Measurements from ENCODE around the gene LTB4R.
A peak's percentile ranks its signal among the peaks of the same experiment; 100 is the strongest.

LTB4R gene

DNA sequence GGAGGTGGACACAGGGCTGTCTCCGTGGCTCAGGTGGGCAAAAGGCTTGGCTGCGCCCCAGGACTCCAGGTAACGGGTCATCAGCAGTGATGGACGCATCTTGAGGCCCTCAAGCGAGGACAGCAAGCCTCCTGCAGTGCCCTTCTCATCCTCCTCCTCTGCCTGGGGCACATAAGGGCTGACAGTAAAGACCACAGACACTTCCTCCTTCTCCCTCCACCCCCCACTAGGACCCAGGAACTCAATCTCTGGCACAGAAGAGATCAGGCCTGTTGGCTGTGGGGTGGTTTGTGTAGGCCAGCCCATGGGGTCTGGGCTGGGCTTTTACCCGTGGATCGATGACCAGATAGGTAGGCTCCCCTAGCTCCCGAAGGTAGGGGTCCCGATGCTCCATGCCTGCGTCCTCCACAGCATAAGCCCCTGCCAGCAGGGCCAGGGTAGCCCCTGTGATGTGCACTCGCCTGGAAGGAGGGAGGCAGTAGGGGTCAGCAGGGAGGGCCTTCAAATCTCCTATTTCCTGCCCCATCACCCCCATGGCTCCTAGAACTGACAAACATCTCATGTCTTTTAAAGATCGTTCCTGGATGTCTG is 17.9 kb downstream of the LTB4R start:
- peaks cover 13 to 31% of the 10 kb centered on the region in 2 donors for H3K4me1 ChIP-seq (ENCODE audit: control insufficient read depth in 1 of 2, insufficient read depth in 2 of 2, low read length in 2 of 2)
- no peaks in the 10 kb centered on the region for H3K27me3 ChIP-seq (ENCODE audit: low read depth, low read length)
- H3K27ac ChIP-seq (ENCODE audit: low read length) = no peak overlapping the region
- no peak overlapping the region for H3K4me3 ChIP-seq (ENCODE audit: low read depth in 1 of 2, low read length in 2 of 2)
- H3K36me3 ChIP-seq (ENCODE audit: control insufficient read depth in 1 of 2, insufficient read depth in 2 of 2, low read length in 2 of 2) = no peaks in the 10 kb centered on the region
- H3K9me3 ChIP-seq (ENCODE audit: control insufficient read depth in 1 of 2, low read length in 2 of 2) = no peaks in the 10 kb centered on the region

GRCh38 chr14:24329736-24330135 is 18.4 kb downstream of the LTB4R start:
- H3K27ac ChIP-seq (ENCODE audit: low read length) = no peak overlapping the region

DNA sequence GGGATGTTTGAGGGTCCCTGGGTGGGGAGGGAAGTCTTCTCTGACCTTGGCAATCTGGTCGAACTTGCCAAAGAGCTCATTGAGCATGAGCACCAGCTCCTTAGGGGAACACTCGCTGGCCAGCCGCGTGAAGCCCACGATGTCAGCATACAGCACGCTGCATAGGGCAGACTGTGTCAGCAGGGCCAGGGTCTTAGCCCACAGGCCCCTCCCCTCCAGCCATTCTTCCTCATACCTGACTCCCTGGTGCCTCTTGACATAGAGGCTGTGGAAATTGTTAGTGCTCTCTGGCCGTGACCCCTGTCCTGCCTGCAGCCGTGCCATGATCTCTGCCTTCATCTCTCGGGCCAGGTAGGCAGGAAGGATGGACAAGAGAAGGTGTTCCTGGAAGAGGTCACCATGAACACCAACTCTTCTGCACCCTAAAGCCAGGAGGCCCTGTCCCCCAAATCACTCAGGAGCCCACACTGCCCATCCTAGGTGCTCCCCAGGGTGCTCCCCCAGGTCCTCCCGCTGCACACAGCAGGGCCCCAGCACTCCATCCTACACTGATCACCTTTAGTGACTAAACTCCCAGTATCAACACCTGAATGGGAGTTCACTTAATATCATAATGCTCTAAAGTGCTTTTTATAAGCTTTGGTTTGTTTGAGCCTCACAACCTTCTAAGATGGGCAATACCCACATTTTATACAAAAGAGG is 19.8 kb downstream of the LTB4R start:
- no peaks in the 10 kb centered on the region for H3K27me3 ChIP-seq (ENCODE audit: low read depth, low read length)

More at GRCh38 chr14:24329736-24330135, 18.4 kb downstream of the LTB4R start:
- Histone ChIP-seq H3K9me3 (ENCODE audit: control insufficient read depth in 1 of 2, low read length in 2 of 2) (no peaks in the 10 kb centered on the region), H3K4me1 (ENCODE audit: control insufficient read depth in 1 of 2, insufficient read depth in 2 of 2, low read length in 2 of 2) (peaks cover 15 to 36% of the 10 kb centered on the region in 2 donors), H3K4me3 (ENCODE audit: low read depth in 1 of 2, low read length in 2 of 2) (no peak overlapping the region), H3K27me3 (ENCODE audit: low read depth, low read length) (no peaks in the 10 kb centered on the region), H3K36me3 (ENCODE audit: control insufficient read depth in 1 of 2, insufficient read depth in 2 of 2, low read length in 2 of 2) (no peaks in the 10 kb centered on the region)

DNA sequence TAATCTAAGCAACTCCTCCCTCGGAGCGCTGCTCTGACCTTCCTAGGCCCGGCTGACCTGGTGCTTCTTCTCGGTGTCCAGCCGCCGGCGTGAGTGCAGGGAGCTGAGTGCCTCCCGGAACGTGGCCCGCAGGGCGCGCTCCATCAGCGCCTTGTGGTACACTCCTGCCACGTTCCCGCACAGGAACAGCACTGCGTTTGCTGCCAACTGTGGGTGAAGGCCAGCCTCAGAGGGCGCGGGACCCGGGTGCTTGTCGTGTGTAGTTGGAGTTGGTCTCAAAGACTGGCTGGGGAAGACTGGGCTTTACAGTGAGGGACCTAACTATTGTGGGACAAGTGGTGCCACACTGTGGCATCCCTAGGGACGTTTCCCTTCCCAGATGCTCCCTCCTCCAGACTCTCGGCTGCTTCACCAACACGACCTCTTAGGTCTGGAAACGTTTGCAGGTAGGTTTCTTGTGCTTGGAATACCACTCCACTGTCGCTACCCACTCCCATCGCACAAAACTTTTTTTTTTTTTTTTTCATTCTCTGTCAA is 20.5 kb downstream of the LTB4R start:
- Histone ChIP-seq H3K4me3 (ENCODE audit: low read depth in 1 of 2, low read length in 2 of 2) (peak overlapping the region in 1 of 2 donors; percentile 60), H3K4me1 (ENCODE audit: control insufficient read depth in 1 of 2, insufficient read depth in 2 of 2, low read length in 2 of 2) (peaks cover 15 to 41% of the 10 kb centered on the region in 2 donors), H3K27ac (ENCODE audit: low read length) (no peak overlapping the region), H3K36me3 (ENCODE audit: control insufficient read depth in 1 of 2, insufficient read depth in 2 of 2, low read length in 2 of 2) (no peaks in the 10 kb centered on the region), H3K27me3 (ENCODE audit: low read depth, low read length) (no peaks in the 10 kb centered on the region), H3K9me3 (ENCODE audit: control insufficient read depth in 1 of 2, low read length in 2 of 2) (no peaks in the 10 kb centered on the region)

More for the DNA sequence above, 19.8 kb downstream of the LTB4R start:
- no peaks in the 10 kb centered on the region for H3K9me3 ChIP-seq (ENCODE audit: control insufficient read depth in 1 of 2, low read length in 2 of 2)
- H3K4me3 ChIP-seq (ENCODE audit: low read depth in 1 of 2, low read length in 2 of 2) = no peak overlapping the region
- no peaks in the 10 kb centered on the region for H3K36me3 ChIP-seq (ENCODE audit: control insufficient read depth in 1 of 2, insufficient read depth in 2 of 2, low read length in 2 of 2)
- H3K27ac ChIP-seq (ENCODE audit: low read length) = no peak overlapping the region
- peaks cover 15 to 41% of the 10 kb centered on the region in 2 donors for H3K4me1 ChIP-seq (ENCODE audit: control insufficient read depth in 1 of 2, insufficient read depth in 2 of 2, low read length in 2 of 2)

DNA sequence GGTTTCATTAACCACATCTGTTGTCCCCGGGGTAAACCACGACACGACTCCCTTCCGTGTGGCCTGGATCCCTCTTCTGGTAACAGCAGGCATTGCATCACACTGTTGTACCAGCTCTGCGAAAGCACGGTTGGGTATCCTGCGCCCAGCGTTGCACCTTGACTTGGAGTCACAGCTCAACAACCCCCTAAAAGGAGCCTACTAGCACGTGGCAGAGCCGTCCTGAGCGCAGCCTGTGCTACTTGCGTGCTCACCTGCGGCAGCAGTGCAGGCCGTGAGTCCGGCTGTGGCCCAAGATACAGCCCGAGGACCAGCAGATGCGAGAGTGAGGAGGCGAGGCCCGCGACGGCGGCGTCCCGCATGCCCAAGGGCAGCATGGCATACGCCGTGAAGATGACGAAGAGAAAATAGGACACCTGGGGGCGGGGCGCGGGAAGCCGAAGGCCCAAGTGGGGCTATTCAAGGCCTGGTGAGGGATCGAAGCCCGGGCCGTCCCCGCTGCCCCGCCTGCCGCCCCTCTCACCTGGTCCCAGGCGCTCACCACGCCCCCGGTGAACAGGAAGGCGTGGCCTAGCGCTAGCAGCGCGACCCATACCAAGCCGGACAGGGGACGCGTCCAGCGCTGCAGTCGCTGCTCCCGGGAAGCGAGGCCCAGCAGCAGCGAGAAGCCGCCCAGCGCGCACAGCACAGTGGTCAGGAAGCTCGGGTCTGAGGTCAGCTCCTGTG is 21.1 kb downstream of the LTB4R start:
- peaks cover 15 to 37% of the 10 kb centered on the region in 2 donors for H3K4me1 ChIP-seq (ENCODE audit: control insufficient read depth in 1 of 2, insufficient read depth in 2 of 2, low read length in 2 of 2)

DNA sequence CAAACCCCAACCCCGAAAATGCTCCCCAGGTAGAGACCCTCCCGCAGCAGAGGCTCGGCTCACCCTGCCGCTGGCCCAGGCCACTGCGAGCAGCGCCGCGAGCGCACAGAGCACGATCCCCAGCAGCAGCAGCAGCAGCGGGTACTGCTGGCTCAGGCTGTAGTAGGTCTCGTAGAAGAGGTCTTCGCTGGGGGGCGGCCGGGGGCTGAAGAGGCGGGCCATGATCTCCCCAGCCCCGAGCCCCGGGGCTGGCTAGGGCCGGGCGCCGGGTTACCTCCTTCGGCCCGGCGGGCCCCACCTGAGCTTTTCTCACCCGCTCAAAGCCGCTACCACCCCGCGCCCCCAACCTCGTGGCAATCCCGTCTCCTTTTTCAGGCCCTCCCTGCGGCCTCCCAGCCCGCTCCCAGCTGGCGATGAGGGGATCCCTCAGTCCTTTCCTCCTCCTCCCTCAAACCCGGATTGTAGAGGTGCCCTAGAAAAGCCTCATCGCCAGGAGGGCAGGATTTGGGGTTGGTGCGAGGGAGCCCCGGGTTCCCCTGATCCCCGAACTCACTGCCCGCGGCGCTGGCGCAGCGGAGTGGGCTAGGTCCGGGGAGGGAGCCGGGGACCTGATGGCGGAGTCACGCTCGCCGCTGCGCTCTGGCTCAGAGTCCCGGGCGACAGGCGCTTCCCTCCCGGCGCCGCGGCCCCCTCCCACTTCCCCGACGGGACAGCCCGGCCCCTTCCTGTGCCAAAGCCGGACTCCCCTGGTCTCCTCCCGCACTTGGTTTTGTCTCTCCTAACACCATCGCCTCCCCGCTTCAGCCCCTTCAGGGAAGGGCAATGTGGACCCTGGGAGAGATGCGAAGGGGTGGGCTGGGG is 23.4 kb downstream of the LTB4R start, which contains the start of gene ADCY4:
Gene ADCY4, minus strand, starts transcription at position 641 of the 861 bp plus-strand sequence. Its CDS starts 419 bp downstream, at position 222.
- Histone ChIP-seq H3K36me3 (ENCODE audit: control insufficient read depth in 1 of 2, insufficient read depth in 2 of 2, low read length in 2 of 2) (no peaks in the 10 kb centered on the region), H3K4me3 (ENCODE audit: low read depth in 1 of 2, low read length in 2 of 2) (peak within 1 kb of the TSS; percentile 47 to 51), H3K27me3 (ENCODE audit: low read depth, low read length) (no peaks in the 10 kb centered on the region), H3K9me3 (ENCODE audit: control insufficient read depth in 1 of 2, low read length in 2 of 2) (no peaks in the 10 kb centered on the region), H3K27ac (ENCODE audit: low read length) (no peak within 1 kb of the TSS), H3K4me1 (ENCODE audit: control insufficient read depth in 1 of 2, insufficient read depth in 2 of 2, low read length in 2 of 2) (peaks cover 11 to 40% of the 10 kb centered on the region in 2 donors)

More for the DNA sequence above, 21.1 kb downstream of the LTB4R start:
- no peak overlapping the region for H3K27ac ChIP-seq (ENCODE audit: low read length)
- no peaks in the 10 kb centered on the region for H3K36me3 ChIP-seq (ENCODE audit: control insufficient read depth in 1 of 2, insufficient read depth in 2 of 2, low read length in 2 of 2)
- peak overlapping the region; percentile 52 to 60 for H3K4me3 ChIP-seq (ENCODE audit: low read depth in 1 of 2, low read length in 2 of 2)
- H3K27me3 ChIP-seq (ENCODE audit: low read depth, low read length) = no peaks in the 10 kb centered on the region
- no peaks in the 10 kb centered on the region for H3K9me3 ChIP-seq (ENCODE audit: control insufficient read depth in 1 of 2, low read length in 2 of 2)

GRCh38 chr14:24335461-24336171 is 24.3 kb downstream of the LTB4R start:
- no peak overlapping the region for H3K27ac ChIP-seq (ENCODE audit: low read length)
- no peaks in the 10 kb centered on the region for H3K36me3 ChIP-seq (ENCODE audit: control insufficient read depth in 1 of 2, insufficient read depth in 2 of 2, low read length in 2 of 2)
- no peaks in the 10 kb centered on the region for H3K27me3 ChIP-seq (ENCODE audit: low read depth, low read length)
- H3K9me3 ChIP-seq (ENCODE audit: control insufficient read depth in 1 of 2, low read length in 2 of 2) = no peaks in the 10 kb centered on the region
- H3K4me1 ChIP-seq (ENCODE audit: control insufficient read depth in 1 of 2, insufficient read depth in 2 of 2, low read length in 2 of 2) = peaks cover 11 to 40% of the 10 kb centered on the region in 2 donors
- no peak overlapping the region for H3K4me3 ChIP-seq (ENCODE audit: low read depth in 1 of 2, low read length in 2 of 2)

GRCh38 chr14:24337144-24337823 is 26.0 kb downstream of the LTB4R start:
- peaks cover 8 to 33% of the 10 kb centered on the region in 2 donors for H3K4me1 ChIP-seq (ENCODE audit: control insufficient read depth in 1 of 2, insufficient read depth in 2 of 2, low read length in 2 of 2)
- H3K27me3 ChIP-seq (ENCODE audit: low read depth, low read length) = no peaks in the 10 kb centered on the region
- no peak overlapping the region for H3K27ac ChIP-seq (ENCODE audit: low read length)

DNA sequence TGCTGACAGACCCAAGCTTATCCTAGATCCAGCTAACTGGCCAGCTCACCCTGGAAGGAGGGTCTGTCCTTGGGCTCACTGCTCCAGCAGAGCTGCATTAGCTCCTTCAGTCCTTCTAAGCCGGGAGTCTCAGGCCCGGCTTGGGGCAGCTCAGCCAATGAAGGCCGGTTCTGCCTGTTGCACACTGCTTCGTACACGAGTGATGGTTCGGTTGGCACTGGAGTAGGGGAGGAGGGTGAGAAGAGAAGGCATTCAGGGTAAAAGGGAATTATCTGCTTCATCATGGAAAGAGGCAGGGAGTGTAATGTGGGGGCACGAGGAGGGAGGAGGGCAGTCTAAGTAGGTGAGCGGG is 26.5 kb downstream of the LTB4R start:
- no peak overlapping the region for H3K27ac ChIP-seq (ENCODE audit: low read length)
- no peaks in the 10 kb centered on the region for H3K36me3 ChIP-seq (ENCODE audit: control insufficient read depth in 1 of 2, insufficient read depth in 2 of 2, low read length in 2 of 2)
- H3K4me1 ChIP-seq (ENCODE audit: control insufficient read depth in 1 of 2, insufficient read depth in 2 of 2, low read length in 2 of 2) = peaks cover 6 to 28% of the 10 kb centered on the region in 2 donors
- no peak overlapping the region for H3K4me3 ChIP-seq (ENCODE audit: low read depth in 1 of 2, low read length in 2 of 2)
- H3K27me3 ChIP-seq (ENCODE audit: low read depth, low read length) = no peaks in the 10 kb centered on the region
- H3K9me3 ChIP-seq (ENCODE audit: control insufficient read depth in 1 of 2, low read length in 2 of 2) = no peaks in the 10 kb centered on the region

More at GRCh38 chr14:24337144-24337823, 26.0 kb downstream of the LTB4R start:
- no peaks in the 10 kb centered on the region for H3K9me3 ChIP-seq (ENCODE audit: control insufficient read depth in 1 of 2, low read length in 2 of 2)
- H3K4me3 ChIP-seq (ENCODE audit: low read depth in 1 of 2, low read length in 2 of 2) = no peak overlapping the region
- no peaks in the 10 kb centered on the region for H3K36me3 ChIP-seq (ENCODE audit: control insufficient read depth in 1 of 2, insufficient read depth in 2 of 2, low read length in 2 of 2)

DNA sequence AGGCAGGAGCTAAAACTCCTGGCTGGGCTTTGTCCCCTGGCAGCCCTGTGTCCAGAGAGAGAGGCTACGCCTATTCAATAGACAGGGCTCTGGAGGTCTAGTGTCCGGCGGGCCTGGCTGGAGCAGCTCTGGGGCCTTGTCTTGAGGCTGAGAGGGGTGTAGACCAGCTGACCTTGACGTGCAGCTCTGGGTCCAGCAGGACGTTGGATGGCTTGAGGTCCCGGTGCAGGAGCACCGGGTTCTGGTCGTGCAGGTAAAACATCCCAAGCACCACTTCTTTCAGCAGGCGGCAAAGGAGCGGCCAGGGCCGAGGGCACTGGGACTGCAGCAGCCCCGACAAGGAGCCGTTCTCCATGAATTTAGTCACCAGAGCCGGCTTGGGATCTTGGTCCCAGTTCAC is 27.5 kb downstream of the LTB4R start:
- no peaks in the 10 kb centered on the region for H3K36me3 ChIP-seq (ENCODE audit: control insufficient read depth in 1 of 2, insufficient read depth in 2 of 2, low read length in 2 of 2)
- H3K9me3 ChIP-seq (ENCODE audit: control insufficient read depth in 1 of 2, low read length in 2 of 2) = no peaks in the 10 kb centered on the region
- H3K4me3 ChIP-seq (ENCODE audit: low read depth in 1 of 2, low read length in 2 of 2) = peak overlapping the region; percentile 63 to 83
- H3K4me1 ChIP-seq (ENCODE audit: control insufficient read depth in 1 of 2, insufficient read depth in 2 of 2, low read length in 2 of 2) = peaks cover 5 to 24% of the 10 kb centered on the region in 2 donors
- no peak overlapping the region for H3K27ac ChIP-seq (ENCODE audit: low read length)
- H3K27me3 ChIP-seq (ENCODE audit: low read depth, low read length) = no peaks in the 10 kb centered on the region
